Upper lobe of left lung (tissue), 6 donors: ENCODE results near the gene CNTLN. TPM values are rescaled to one million over a fixed set of nuclear protein-coding genes. Genes with fewer than 3 reads are reported as not detected.

Source experiments
- ATAC-seq, 2 donors: fragments of 200-7000 bp; cut with Tn5 transposase; one replicate each; pipeline ENCODE4 v1.9.1; 2022; ENCODE audit warnings: mild to moderate bottlenecking in 2 of 2, moderate library complexity in 2 of 2; ENCODE audit not compliant: low FRiP score in 2 of 2
- DNase-seq, 2 donors: peaks; one replicate each; pipeline ENCODE4 v3.0.0-alpha.2; 2019 to 2020
- H3K27ac ChIP-seq, 4 donors: fragments of 200-600 bp; sonication (generic); one replicate each; pipeline ENCODE4 v1.5.1; 2016 to 2019
- H3K27me3 ChIP-seq, 4 donors: fragments of 200-600 bp; sonication (generic); one replicate each; pipeline ENCODE4 v1.5.1; 2017 to 2019
- H3K36me3 ChIP-seq, 4 donors: fragments of 200-600 bp; sonication (generic); one replicate each; pipeline ENCODE4 v1.5.1; 2016 to 2019
- H3K4me1 ChIP-seq, 4 donors: fragments of 200-600 bp; sonication (generic); one replicate each; pipeline ENCODE4 v1.5.1; 2018 to 2019
- H3K4me3 ChIP-seq, 4 donors: fragments of 200-600 bp; sonication (generic); one replicate each; pipeline ENCODE4 v1.5.1; 2017 to 2019; ENCODE audit warnings: mild to moderate bottlenecking in 2 of 4, moderate library complexity in 1 of 4
- H3K9me3 ChIP-seq, 4 donors: fragments of 200-600 bp; sonication (generic); one replicate each; pipeline ENCODE4 v1.5.1; 2018 to 2019
- CTCF ChIP-seq, 6 experiments: fragments of 450-650 bp in 4 of 6; fragments of 200-600 bp in 2 of 6; sonication (generic) in 2 of 6; IDR thresholded peaks; one replicate each; pipeline ENCODE4 v1.5.1; 2016 to 2019; ENCODE audit warnings: antibody characterized with exemption in 6 of 6
- EP300 ChIP-seq, 4 donors: sonication (generic); formaldehyde crosslinking; IDR thresholded peaks; one replicate each; pipeline ENCODE4 v1.5.1; 2017; ENCODE audit warnings: antibody characterized with exemption in 4 of 4, control low read depth in 2 of 4
- POLR2A ChIP-seq, 4 donors: fragments of 450-650 bp; IDR thresholded peaks; one replicate each; pipeline ENCODE4 v1.5.1; 2016 to 2017; ENCODE audit warnings: antibody characterized with exemption in 4 of 4, mild to moderate bottlenecking in 2 of 4
- POLR2AphosphoS5 ChIP-seq, 2 donors: sonication (generic); formaldehyde crosslinking; IDR thresholded peaks; one replicate each; pipeline ENCODE4 v1.5.1; 2017; ENCODE audit warnings: antibody characterized with exemption in 2 of 2
- WGBS, 2 donors: methylation state at CpG; one replicate each; pipeline ENCODE4 v1.1.5; 2017 to 2018; 5-methylcytosine and 5-hydroxymethylcytosine counted together
- total RNA-seq, 6 donors: library from RNA; depleted of rRNA in 4 of 6; stranded (reverse); fragments of >200 nt in 4 of 6; gene quantifications; one replicate each; pipeline versions ENCODE4 v1.1.0 to v1.2.1, GENCODE V29; 2016 to 2021
- donor health status: DM: no; HTN: no; CAD: no; lungs with moderate emphysema.
- donor health status: DM: no; HTN: yes; CAD: no; lungs with severe emphysema.

CNTLN gene
- total RNA-seq, 6 donors from 2014 or later, result 5.5 to 58.7 (median 8.4) TPM

- Histone ChIP-seq H3K4me3 (no peak overlapping the region), H3K27ac (no peak overlapping the region), H3K9me3 (no peaks in the 10 kb centered on the region), H3K36me3 (peaks cover 0 to 5% (median 0%) of the 10 kb centered on the region in 4 donors), H3K27me3 (no peaks in the 10 kb centered on the region), H3K4me1 (peaks cover 0 to 11% (median 4%) of the 10 kb centered on the region in 4 donors)
- DNase-seq (no peak), ATAC-seq (no peak)
- 87 to 98% methylated on average over 5 of the region's 5 CpGs for WGBS, 2 donors
- no peak for TF ChIP-seq POLR2A (IDR thresholded peaks at IDR 0.05)
- TF ChIP-seq EP300 (IDR thresholded peaks at IDR 0.05), result no peak
- no peak for TF ChIP-seq CTCF (IDR thresholded peaks at IDR 0.05)
- no peak for TF ChIP-seq POLR2AphosphoS5 (IDR thresholded peaks at IDR 0.05)
Measured at GRCh38 chr9:17140418-17140817, 5.6 kb downstream of the CNTLN start.

GRCh38 chr9:17148324-17148723 is 13.5 kb downstream of the CNTLN start:
- H3K27ac ChIP-seq, result no peak overlapping the region
- peaks cover 0 to 5% (median 0%) of the 10 kb centered on the region in 4 donors for H3K36me3 ChIP-seq
- no peaks in the 10 kb centered on the region for H3K27me3 ChIP-seq
- H3K4me1 ChIP-seq, result no peaks in the 10 kb centered on the region
- DNase-seq (no peak), ATAC-seq (no peak)
- no peak for TF ChIP-seq POLR2AphosphoS5 (IDR thresholded peaks at IDR 0.05)
- TF ChIP-seq EP300 (IDR thresholded peaks at IDR 0.05), result no peak
- TF ChIP-seq POLR2A (IDR thresholded peaks at IDR 0.05), result no peak
- TF ChIP-seq CTCF (IDR thresholded peaks at IDR 0.05), result no peak
- WGBS, 2 donors, result 40 to 61% methylated on average over 3 of the region's 3 CpGs
- no peaks in the 10 kb centered on the region for H3K9me3 ChIP-seq
- H3K4me3 ChIP-seq, result no peak overlapping the region

GRCh38 chr9:17159469-17159868 is 24.6 kb downstream of the CNTLN start:
- ATAC-seq (no peak), DNase-seq (no peak)
- Histone ChIP-seq H3K27me3 (no peaks in the 10 kb centered on the region), H3K36me3 (peaks cover 0 to 10% (median 6%) of the 10 kb centered on the region in 4 donors), H3K4me3 (no peak overlapping the region), H3K9me3 (no peaks in the 10 kb centered on the region), H3K27ac (no peak overlapping the region), H3K4me1 (no peaks in the 10 kb centered on the region)
- no peak for TF ChIP-seq CTCF (IDR thresholded peaks at IDR 0.05)
- no peak for TF ChIP-seq POLR2A (IDR thresholded peaks at IDR 0.05)
- no peak for TF ChIP-seq EP300 (IDR thresholded peaks at IDR 0.05)
- no peak for TF ChIP-seq POLR2AphosphoS5 (IDR thresholded peaks at IDR 0.05)
- WGBS, 2 donors, result 83 to 85% methylated on average over 4 of the region's 4 CpGs

- no peak overlapping the region for H3K4me3 ChIP-seq
- ATAC-seq (no peak), DNase-seq (no peak)
- no peaks in the 10 kb centered on the region for H3K9me3 ChIP-seq
- H3K4me1 ChIP-seq, result no peaks in the 10 kb centered on the region
- no peak overlapping the region for H3K27ac ChIP-seq
- no peaks in the 10 kb centered on the region for H3K27me3 ChIP-seq
- H3K36me3 ChIP-seq, result peaks cover 0 to 4% (median under 1%) of the 10 kb centered on the region in 4 donors
- TF ChIP-seq POLR2A (IDR thresholded peaks at IDR 0.05), result no peak
- no peak for TF ChIP-seq EP300 (IDR thresholded peaks at IDR 0.05)
Measured at GRCh38 chr9:17160327-17160726, 25.5 kb downstream of the CNTLN start.

- peaks cover 0 to 6% (median 0%) of the 10 kb centered on the region in 4 donors for H3K9me3 ChIP-seq
- no peak overlapping the region for H3K4me3 ChIP-seq
- TF ChIP-seq CTCF (IDR thresholded peaks at IDR 0.05) (no peak), POLR2AphosphoS5 (IDR thresholded peaks at IDR 0.05) (no peak), EP300 (IDR thresholded peaks at IDR 0.05) (no peak), POLR2A (IDR thresholded peaks at IDR 0.05) (no peak)
Measured at GRCh38 chr9:17165764-17166163, 30.9 kb downstream of the CNTLN start.

More at GRCh38 chr9:17165764-17166163, 30.9 kb downstream of the CNTLN start:
- Histone ChIP-seq H3K36me3 (no peaks in the 10 kb centered on the region), H3K27ac (no peak overlapping the region), H3K4me1 (no peaks in the 10 kb centered on the region), H3K27me3 (no peaks in the 10 kb centered on the region)
- no peak for ATAC-seq
- DNase-seq, result no peak
